Spleen (tissue), 7 donors: ENCODE measurements around the gene CMKLR1.

Experiments used
- POLR2A ChIP-seq, 3 donors: fragments of 450-650 bp; IDR thresholded peaks; one replicate each; pipeline ENCODE4 v1.5.1; 2017; ENCODE audit warnings: antibody characterized with exemption in 3 of 3, mild to moderate bottlenecking in 1 of 3
- TF ChIP-seq, protein P1 (sequence below), 11 experiments: fragments of 200-600 bp in 7 of 11; fragments of 450-650 bp in 4 of 11; sonication (generic) in 4 of 11; IDR thresholded peaks in 8 of 11; conservative IDR thresholded peaks in 3 of 11; 1 replicate in 7 of 11; 2 replicates in 4 of 11; pipeline versions ENCODE4 v1.4.0 to v1.8.0; 2016 to 2021; ENCODE audit warnings: antibody characterized with exemption in 11 of 11, inconsistent platforms in 4 of 11, mild to moderate bottlenecking in 1 of 11
- donor health status: DM: no; HTN: no; CAD: no; lungs with moderate emphysema.
- donor health status: DM: no; HTN: no; CAD: no.
- donor health status: DM: no; HTN: no; CAD: no.

DNA sequence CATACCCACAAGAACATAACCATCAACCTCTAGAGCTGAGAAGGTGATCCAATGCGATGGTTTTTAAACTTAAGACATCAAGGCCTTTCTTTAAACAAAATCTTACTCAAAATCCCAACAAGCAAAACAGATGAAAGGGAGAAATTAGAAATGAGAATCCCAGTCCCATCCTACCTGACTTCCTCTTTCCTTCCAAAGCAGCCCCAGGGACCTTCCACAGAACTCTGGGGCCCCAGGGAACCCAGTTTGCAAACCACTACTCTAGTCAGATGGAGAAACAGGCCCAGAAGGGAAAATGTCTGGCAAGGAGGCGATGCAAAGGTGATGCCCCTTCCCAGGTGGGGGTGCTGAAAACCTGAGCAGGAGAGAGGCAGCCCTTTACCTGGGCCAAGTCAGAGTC, 29.0 kb upstream of the CMKLR1 start:
- TF ChIP-seq, protein P1, sequence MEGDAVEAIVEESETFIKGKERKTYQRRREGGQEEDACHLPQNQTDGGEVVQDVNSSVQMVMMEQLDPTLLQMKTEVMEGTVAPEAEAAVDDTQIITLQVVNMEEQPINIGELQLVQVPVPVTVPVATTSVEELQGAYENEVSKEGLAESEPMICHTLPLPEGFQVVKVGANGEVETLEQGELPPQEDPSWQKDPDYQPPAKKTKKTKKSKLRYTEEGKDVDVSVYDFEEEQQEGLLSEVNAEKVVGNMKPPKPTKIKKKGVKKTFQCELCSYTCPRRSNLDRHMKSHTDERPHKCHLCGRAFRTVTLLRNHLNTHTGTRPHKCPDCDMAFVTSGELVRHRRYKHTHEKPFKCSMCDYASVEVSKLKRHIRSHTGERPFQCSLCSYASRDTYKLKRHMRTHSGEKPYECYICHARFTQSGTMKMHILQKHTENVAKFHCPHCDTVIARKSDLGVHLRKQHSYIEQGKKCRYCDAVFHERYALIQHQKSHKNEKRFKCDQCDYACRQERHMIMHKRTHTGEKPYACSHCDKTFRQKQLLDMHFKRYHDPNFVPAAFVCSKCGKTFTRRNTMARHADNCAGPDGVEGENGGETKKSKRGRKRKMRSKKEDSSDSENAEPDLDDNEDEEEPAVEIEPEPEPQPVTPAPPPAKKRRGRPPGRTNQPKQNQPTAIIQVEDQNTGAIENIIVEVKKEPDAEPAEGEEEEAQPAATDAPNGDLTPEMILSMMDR (IDR thresholded peaks at IDR 0.05 in 8 of 11, conservative IDR thresholded peaks at IDR 0.05 in 3 of 11): no peak
- TF ChIP-seq POLR2A (IDR thresholded peaks at IDR 0.05): no peak
